Anterior cingulate cortex (tissue), 58 donors: ENCODE results near the gene SMU1.
A peak's percentile ranks its signal among the peaks of the same experiment; 100 is the strongest.

Source experiments
- DNase-seq, 58 donors: peaks; one replicate each; lab custom pipeline; 2025; lab: John Stamatoyannopoulos, UW

The SMU1 gene

DNA sequence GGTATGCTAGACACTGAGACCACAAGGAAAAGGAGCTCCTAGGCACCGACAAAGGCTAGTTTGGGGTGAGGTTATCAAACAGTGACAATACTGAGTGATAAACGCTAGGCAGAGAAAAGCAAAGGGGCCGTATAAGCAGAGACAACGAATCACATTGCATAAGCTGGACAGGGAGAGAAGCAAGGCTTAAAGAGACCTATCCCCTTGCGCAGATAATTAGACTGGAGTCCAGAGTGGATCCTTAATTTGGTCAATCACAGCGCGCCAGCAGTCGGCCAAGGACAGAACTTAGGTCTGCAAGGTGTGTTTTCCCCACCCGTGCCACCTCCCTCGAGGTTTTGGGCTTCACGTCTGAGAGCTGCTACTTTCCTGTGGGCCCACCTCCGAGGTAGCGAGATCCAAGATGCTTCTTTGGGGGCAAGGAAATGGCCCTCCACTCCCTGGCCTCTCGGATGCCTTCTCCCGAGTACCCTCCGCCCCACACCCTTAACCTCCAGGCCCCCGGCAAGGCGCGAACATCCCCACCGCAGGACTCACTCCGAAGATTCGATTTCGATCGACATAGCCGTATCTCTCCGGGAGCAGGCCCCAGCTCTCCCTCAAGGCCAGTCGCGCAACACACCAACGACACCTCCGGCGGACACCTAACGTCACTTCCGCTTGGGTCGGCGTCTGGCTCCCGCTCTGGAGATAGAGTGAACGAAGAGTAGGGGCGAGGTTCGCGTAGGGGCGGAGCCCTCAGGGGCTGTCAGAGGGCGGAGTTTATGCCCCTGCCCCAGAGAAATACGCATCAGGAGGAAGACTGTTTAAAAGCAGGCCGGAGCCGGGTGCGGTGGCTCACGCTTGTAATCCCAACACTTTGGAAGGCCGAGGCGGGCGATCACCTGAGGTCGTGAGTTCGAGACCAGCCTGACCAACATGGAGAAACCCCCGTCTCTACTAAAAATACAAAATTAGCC is at the start of gene SMU1:
Gene SMU1 (minus strand): TSS at position 629 of the 959 bp plus-strand sequence. CDS start 66 bp downstream, at position 563.
- peak; percentile 54 to 98 (median 93) for DNase-seq

DNA sequence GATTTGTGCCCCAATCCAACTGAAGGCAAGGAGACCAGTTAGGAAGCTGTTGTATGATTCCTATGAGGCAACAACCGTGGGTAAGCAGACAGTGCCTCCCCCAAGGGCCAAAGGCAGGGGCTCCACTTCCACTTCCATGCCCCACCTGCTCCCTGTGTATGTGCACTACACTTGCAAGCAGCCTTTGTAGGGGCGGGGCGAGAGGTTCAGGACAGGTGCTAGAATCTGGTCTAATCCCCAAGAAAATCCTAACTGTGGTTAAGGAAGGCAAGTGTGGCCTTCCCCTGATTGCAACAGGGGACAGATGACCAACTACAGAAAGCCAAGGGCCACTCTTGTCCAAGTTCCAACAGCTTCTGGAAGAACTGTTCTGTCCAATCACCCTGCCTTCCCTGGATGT is 49.0 kb upstream of the SMU1 start:
- DNase-seq: no peak

- DNase-seq: peak in 21 of 58 donors; percentile 4 to 66 (median 23)
Measured at GRCh38 chr9:33124751-33125381, 48.4 kb upstream of the SMU1 start.

GRCh38 chr9:33124046-33124445 is 47.6 kb upstream of the SMU1 start:
- DNase-seq: no peak

- DNase-seq: no peak
Measured at GRCh38 chr9:33123407-33124031, 47.0 kb upstream of the SMU1 start.

DNA sequence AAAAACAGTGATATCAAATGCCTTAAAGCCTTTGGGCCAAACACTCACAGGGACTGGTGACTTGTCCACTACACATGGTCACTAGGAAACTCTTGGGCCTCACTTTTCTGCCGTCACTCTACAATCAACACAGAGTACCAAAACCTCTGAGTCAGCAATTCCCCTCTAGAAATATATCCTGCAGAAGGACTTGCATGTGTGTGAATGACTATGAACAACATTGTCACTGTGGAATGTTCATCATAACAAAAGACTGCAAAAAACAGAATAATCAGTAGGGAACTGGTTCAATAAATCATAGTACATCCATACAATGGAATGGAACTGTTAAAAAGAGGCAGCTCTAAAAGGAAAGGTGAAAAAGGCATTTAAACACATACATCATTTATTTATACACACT is 44.1 kb upstream of the SMU1 start:
- DNase-seq: no peak

DNA sequence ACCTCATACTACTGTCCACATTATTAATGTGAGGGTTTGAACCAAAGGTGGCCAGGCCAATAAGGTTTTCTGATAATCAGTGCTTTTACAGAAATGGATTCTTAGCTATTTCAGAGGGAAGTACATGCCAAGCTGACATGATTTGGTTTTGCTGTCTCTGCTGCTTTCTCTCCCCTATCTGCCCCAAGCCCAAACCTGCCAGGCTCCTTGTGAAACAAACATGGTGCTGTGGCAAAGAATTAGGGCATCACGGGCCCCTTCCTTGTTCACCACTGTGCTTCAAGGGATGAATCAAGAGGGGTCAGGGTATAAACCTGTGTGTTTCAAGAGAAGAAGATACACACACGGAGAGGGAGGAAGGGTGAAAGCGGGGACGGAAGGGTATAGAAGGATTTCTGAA is 41.3 kb upstream of the SMU1 start:
- peak in 1 of 58 donors; percentile 5 for DNase-seq

- DNase-seq: no peak
Measured at GRCh38 chr9:33117306-33117705, 40.8 kb upstream of the SMU1 start.

DNA sequence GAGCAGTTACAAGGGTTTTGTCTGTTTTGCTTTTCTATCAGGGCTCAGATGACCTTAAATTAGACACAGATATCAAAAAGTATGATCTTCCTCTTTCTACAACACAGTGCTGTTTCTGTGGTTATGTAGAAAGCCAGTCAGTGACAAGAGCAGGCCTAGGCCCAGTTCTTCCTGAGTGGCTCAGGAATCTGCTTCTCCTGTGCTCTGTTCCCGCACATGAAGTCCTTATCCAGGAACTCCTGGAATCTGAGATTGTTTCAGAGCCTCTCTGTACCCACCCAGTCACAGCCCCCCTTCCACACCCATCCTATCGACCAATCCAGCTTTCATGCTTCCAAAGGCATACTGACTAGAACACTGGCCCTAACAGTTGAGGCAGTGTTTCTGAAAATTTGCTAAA is 40.4 kb upstream of the SMU1 start:
- no peak for DNase-seq

DNA sequence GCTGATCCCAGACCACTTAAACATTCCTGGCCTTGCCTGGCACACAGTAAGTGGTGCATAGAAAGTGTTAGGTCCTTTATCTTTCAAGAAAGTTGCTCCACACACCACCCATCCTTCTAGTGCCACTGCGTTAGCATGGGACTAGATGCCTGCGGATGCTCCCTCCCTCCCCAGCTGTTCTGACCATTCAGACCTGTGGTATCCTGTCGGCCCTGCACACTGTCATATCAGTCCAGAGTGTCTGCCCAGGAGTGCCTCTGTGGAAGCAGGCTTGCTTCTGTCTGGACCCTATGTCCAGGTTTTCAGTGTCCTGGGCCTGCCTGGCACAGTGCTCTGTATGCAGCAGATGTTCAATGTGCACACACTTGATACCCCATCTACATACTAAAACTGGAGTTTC is 38.3 kb upstream of the SMU1 start:
- DNase-seq: no peak

GRCh38 chr9:33113799-33114547 is 37.5 kb upstream of the SMU1 start:
- DNase-seq: no peak

DNA sequence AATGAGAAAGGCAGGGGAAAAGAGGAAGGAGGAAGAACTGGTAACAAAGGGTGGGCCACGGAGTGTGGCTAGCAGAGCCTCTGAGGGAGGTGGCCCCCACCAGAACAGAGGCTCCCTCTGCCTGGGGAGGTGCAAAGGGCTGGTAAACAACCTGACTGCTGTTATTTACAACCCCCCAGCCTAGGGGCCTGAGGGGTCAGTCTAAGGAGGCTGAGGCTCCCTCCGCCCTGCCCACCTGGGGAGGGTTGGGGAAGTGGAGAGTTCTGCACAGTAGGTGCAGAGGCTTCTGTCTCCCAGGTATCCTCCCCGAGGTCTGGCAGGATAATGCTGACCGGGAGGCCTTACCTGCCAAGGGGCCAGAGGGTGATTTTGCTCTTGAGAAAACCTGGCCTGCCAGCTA is 35.6 kb upstream of the SMU1 start:
- no peak for DNase-seq

DNA sequence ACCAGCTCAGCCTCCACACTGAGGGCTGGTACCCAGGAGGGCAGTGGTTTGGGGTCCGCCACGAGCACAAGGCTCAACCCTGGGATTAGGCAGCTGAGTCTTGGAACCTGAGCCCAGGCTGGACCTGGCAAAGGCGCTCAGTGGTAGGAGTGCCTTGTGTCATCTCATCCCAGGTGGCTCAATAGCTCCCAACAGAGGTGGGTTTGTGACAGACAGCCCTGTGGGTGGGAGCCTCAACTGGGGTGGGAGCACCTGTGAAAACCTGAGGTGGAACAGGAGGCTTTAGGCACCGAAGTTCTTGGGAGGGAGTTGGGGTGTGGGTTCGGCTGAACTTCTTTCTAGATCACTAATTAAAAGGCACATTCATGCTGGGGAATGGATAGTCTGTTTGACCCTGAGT is 35.2 kb upstream of the SMU1 start:
- no peak for DNase-seq

DNA sequence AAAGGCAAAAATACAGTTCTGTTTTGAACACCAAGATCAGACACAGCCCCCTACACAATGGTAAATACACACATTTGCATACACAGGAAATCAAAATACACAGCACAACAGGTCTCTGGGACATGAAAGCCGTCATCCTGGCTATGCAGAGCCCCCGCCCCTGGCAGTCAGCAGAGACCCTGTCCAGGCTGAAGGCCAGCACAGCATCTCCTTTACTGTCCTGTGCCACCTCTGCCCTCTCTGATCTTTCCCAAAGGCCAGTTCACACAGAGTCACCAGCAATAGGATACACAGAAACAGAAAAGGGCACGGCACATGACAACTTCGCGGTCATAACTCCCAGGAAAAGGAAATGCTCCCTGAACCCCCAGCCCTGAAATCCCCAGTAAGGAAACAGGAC is 34.2 kb upstream of the SMU1 start:
- DNase-seq: no peak

- DNase-seq: no peak
Measured at GRCh38 chr9:33109850-33110595, 33.5 kb upstream of the SMU1 start.

DNA sequence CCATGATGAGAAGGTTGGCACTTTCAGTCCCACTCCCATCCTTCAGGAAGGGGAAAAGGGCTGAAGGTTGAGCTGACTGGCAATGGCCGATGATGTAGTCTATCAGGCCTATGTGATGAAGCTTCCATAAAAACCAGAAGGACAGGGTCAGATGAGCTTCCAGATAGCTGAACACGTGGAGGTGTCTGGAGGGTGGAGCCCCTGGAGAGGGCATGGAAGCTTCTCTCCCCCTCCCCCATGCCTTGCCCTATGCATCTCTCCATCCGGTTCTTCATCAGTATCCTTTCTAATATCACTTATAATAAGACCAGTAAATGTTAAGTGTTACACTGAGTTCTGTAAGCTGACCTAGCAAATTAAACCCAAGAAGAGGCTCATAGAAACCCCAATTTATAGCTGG is 32.6 kb upstream of the SMU1 start:
- no peak for DNase-seq

DNA sequence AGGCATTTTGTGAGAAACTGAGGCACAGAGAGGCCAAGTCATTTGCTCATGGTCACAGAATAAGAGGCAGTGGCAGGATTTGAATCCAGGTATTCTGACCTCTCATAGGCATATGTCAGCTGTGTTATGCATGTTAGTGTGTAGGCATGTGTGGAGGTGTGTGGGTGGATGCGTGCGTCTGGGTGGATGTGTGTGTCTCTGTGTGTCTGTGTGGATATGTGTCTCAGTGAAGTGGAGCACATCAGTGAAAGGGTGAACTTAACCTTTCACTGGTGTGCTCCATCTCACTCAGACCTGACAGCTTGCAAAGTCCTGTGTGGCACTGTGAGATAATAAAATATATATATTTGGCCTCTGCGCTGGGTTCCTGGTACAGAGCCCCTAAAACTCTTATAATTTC is 32.0 kb upstream of the SMU1 start:
- no peak for DNase-seq

GRCh38 chr9:33107762-33108161 is 31.3 kb upstream of the SMU1 start:
- DNase-seq: no peak

DNA sequence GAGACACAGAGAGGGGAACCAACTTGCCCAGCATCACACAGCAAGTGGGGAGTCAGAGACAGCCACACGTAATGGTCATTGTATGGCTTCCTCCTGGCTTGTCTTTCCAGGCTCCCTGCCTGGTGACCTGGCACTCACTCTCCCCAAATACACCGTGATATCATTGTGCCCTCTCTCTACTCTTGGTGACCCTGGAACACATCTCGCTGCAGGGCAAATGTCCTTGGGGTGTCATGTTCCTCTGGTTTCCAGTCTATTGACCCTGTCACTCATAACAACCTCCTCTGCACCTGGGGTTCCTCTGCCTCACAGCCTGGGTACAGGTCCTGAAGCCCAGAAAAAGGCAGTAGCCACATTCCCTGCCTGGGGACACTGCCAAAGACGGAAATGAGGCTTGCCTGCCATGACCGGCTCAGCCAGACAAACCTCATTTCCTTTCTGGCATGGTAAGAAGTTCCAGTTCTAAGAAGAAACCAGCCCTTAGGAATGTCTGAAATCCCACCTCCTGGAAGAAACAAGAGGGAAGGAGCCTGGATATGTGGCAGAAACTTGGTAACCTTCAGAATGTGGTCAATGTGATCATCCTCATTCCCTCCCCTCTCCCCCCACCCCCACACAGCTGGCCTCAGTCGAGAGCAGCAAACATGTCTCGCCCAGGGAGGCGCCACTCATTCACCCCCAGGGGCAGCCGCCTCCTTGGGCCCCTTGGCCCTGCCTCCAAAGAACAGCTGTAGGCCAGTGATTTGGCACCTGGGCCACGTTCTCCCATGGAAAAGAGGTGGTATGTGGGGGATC is 30.6 kb upstream of the SMU1 start:
- DNase-seq: peak in 1 of 58 donors; percentile 3
